ENCODE data around the gene L2HGDH.

DNA sequence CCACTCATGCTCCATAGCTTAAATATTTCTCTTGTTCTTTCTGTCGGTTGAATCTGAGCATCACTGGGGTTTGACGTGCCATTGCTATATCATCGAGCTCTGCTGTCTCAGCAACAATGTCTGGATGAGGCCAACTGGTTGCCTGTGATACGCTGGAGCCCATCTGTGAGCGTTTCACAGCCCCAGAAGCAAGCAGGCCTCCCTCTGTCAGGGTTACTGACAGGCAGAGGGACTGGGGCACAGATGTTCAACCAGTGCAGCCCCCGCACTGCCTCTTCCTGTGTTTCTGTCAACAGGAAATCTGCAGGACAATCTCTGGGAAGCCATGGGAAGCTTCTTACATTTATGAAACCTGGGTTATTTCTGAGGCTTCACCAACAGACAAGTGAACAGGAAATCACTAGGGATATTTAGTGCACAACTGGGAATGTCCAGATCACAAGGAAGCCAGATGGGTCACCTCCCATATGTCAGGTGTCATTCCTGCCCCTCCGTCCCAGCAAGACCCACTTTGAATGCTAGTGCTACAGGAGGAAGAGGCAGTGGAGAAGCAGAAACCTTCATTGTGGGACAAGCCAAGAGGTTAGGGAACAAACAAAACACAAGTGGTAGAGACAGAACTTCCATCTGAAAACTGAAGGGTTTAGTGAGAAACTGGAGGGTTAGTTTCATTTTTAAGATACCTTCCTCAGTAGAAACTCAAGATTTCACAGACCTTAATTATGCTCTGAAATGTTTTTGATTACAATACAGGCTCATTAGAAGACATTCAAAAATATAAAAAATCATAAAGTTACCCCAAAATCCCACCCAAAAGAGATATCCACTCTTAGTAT is 24.2 kb upstream of the L2HGDH start:
- TF ChIP-seq, protein P1, sequence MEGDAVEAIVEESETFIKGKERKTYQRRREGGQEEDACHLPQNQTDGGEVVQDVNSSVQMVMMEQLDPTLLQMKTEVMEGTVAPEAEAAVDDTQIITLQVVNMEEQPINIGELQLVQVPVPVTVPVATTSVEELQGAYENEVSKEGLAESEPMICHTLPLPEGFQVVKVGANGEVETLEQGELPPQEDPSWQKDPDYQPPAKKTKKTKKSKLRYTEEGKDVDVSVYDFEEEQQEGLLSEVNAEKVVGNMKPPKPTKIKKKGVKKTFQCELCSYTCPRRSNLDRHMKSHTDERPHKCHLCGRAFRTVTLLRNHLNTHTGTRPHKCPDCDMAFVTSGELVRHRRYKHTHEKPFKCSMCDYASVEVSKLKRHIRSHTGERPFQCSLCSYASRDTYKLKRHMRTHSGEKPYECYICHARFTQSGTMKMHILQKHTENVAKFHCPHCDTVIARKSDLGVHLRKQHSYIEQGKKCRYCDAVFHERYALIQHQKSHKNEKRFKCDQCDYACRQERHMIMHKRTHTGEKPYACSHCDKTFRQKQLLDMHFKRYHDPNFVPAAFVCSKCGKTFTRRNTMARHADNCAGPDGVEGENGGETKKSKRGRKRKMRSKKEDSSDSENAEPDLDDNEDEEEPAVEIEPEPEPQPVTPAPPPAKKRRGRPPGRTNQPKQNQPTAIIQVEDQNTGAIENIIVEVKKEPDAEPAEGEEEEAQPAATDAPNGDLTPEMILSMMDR (IDR thresholded peaks at IDR 0.05), result no peak
- TF ChIP-seq EP300 (IDR thresholded peaks at IDR 0.05; ENCODE audit: borderline replicate concordance in 1 of 2, low read depth in 1 of 2, low read length in 1 of 2) (peak in 1 of 2 experiments; percentile 67; a peak in 1 of 4 replicates), GABPA (IDR thresholded peaks at IDR 0.05; ENCODE audit: low read depth) (no peak), FOSL2 (IDR thresholded peaks at IDR 0.05; ENCODE audit: borderline replicate concordance, low read depth) (no peak), TAF1 (IDR thresholded peaks at IDR 0.05; ENCODE audit: borderline replicate concordance, low read depth, low read length) (no peak), POLR2AphosphoS5 (IDR thresholded peaks at IDR 0.05; ENCODE audit: low read depth, low read length) (peak; percentile 45; the same call in 1 of the 2 replicates), NFIC (IDR thresholded peaks at IDR 0.05; ENCODE audit: borderline replicate concordance) (no peak), EZH2phosphoT487 (IDR thresholded peaks at IDR 0.05; ENCODE audit: borderline replicate concordance, low read depth) (no peak), CHD2 (IDR thresholded peaks at IDR 0.05; ENCODE audit: low read length, partially characterized antibody) (peak; percentile 90)
- TF ChIP-seq, protein P2, sequence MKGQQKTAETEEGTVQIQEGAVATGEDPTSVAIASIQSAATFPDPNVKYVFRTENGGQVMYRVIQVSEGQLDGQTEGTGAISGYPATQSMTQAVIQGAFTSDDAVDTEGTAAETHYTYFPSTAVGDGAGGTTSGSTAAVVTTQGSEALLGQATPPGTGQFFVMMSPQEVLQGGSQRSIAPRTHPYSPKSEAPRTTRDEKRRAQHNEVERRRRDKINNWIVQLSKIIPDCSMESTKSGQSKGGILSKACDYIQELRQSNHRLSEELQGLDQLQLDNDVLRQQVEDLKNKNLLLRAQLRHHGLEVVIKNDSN (IDR thresholded peaks at IDR 0.05; ENCODE audit: borderline replicate concordance, low read depth), result no peak
- TF ChIP-seq, protein P3, sequence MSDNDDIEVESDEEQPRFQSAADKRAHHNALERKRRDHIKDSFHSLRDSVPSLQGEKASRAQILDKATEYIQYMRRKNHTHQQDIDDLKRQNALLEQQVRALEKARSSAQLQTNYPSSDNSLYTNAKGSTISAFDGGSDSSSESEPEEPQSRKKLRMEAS (IDR thresholded peaks at IDR 0.05; ENCODE audit: low read depth), result no peak
